RCC 7860 (cell line): ENCODE measurements around the gene LRRC2.
"Not testable (repeated sequence)": the region's sequence is repeated elsewhere in the genome, so short reads cannot be mapped to it uniquely, and the experiment has no call there.

Experiments used
- DNase-seq: peaks from one replicate; pipeline ENCODE4 v3.0.0-alpha.2; 2015; ENCODE audit warnings: low spot score
- FAIRE-seq: peaks from 2 replicates; lab custom pipeline; 2012; peaks lifted over from hg19 to GRCh38; lab: Jason Lieb, UNC

LRRC2 gene

DNA sequence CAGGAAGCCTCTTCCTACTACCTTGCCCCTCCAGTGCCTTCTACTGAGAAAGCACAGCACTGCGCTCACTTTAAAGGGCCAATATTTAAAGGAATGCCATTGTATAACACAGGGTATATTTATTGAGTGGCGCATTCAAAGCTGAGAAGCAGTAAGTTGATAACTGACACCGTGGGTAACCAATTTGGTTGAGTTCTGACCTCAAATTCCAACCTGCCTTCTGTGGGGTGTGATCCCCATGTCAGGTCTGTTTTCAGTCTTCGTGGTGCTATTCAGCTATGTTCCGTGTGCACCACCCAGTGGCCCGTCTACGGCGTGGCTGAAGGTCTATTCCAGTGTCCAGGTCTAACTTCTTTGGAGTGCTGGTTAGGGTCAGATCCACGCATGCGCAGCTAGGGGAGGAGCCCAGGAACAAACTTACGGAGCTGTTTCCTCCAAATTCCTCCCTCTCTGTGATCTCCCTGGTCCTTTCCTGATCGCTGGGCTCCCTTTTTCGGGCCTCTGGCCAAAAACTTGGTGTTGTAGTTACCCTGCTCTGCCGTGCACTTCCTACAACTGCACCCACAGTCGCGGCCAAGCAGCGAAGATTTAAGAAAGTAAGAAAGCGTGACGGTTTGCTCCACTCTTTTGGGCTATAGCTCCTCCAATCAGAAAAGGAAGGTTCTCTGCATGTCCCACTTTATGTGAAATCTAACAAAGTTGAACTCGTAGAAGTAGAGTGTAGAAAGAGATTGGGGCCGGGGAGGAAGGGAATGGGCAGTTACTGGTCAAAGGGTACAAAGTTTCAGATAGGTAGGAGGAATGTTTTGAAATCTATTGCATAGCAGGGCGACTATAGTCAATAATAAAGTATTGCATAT lies 7.7 kb downstream of the LRRC2 start:
- DNase-seq = peak; percentile 67
- FAIRE-seq = no peak

DNA sequence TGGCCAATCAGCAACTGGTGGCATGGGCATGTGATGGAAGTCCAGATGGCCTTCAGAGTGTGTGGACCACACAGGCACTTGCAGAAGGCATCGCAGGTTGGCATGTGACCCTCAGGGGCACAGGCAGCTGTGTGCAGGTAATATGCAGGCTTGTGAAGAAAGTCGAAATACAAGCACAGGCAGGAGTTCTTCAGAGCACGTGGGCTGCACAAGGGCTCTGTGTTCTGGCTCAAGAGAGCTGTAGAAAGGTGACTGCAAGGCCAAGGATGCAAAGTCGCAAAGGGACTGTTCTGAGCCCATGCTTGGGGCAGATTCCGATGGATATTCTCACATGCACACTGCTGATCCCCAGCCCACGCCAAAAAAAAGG lies 8.3 kb downstream of the LRRC2 start:
- no peak for FAIRE-seq
- no peak for DNase-seq

DNA sequence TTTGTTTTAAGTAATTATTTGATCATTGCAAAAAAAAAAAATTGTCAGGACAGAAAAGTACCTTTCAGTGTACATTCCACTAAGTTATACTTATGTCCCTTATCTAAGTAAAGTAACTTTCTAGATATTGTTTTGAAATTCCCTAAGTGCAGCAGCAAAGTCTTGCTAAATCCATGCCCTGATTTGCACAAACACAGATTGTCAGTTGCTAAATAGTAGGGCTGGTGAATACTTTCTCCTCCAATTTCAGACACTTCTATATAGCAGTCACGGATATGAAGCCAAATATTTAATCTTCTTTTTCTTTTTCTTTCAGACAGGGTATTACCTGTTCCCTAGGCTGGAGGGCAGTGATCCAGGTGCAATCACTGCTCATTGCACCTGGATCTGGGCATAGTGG lies 12.9 kb downstream of the LRRC2 start:
- no peak for DNase-seq
- no peak for FAIRE-seq

DNA sequence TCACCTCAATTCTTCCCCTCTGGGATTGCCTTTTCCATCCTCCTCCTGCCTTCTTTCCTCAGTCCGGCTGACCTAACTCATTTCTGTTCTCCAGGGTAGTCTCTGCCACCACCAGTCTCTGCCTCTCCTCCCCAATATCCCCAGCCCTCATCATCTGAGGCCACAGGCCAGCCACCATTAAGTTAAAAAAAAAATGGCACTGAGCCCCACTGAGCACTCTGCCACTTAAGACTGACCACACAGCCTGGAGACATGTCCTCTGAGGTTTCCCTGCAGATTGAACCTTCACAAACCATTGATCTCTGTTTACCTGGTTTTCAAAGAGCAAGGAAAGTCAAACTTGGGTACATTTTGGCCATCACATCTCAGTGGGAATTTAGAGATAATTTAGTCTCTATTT lies 13.6 kb downstream of the LRRC2 start:
- DNase-seq = no peak
- no peak for FAIRE-seq

DNA sequence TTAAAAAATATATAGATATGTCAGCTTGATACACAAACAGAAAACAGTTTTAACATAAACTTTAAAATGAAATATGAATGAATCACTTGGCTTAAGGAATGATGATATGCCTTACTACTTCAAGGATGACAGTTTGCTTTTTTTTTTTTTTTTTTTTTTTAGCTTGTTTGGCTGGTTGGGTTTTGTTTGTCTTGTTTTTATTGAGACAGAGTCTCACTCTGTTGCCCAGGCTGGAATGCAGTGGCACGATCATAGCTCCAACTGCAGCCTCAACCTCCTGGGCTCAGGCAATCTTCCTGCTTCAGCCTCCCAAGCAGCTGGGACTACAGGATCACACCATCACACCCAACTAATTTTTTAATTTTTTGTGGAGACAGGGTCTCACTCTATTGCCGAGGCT lies 14.5 kb downstream of the LRRC2 start:
- no peak for FAIRE-seq
- no peak for DNase-seq

DNA sequence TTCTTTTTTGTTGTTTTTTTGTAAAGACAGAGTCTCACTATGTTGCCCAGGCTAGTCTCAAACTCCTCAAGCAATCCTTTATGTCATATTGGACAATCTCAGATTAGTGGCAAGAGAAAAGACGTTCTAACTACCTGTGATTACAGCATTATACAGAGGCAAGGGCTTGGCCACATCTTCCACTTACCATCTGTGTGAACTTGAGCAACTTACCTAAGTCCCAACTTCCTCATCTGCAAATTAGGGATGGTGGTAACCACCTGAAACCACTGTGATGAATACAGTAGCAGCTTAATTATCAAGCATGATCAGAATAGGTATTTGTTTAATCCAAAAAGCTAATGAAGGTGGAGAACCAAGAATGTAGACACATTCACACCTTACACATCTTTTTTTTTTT lies 16.1 kb downstream of the LRRC2 start:
- no peak for FAIRE-seq
- DNase-seq = no peak

DNA sequence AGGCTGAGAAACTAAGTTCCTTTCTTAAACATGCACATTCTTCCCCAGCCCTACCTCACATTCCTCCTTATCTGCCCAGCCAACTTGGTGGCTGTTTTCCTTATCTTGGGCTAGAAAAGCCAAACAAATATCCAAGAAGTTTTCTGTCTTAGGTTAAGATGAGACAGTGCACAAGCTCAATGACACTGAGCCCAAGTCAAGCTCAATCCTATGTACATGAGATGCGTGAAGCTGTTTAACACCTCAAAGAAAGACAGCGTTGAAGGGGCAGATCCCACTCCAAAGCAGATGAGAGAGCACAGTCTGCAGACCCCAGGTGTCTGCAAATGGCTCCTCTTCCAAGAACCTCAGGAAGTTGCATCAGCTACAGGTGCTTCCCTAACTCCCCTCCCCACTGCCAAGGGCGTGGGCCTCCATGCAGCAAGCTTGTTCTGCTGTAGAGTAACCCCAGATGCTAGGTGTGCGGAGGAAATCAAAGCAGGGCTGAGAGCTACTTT lies 16.6 kb downstream of the LRRC2 start:
- no peak for FAIRE-seq

DNA sequence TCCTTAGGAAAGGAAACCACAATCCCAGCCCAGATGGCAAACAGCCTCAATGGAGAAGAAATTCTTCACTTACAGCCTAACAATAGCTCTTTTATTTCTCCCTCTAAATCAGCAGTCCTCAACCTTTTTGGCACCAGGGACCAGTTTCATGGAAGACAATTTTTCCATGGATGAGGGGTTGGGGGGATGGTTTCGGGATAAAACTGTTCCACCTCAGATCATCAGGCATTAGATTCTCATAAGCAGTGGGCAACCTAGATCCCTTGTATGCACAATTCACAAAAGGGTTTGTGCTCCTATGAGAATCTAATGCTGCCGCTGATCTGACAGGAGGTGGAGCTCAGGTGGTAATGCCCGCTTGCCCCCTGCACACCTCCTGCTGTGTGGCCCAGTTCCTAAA lies 17.5 kb downstream of the LRRC2 start:
- not testable (repeated sequence) for FAIRE-seq, DNase-seq

More for the DNA sequence above, 16.6 kb downstream of the LRRC2 start:
- DNase-seq = no peak

DNA sequence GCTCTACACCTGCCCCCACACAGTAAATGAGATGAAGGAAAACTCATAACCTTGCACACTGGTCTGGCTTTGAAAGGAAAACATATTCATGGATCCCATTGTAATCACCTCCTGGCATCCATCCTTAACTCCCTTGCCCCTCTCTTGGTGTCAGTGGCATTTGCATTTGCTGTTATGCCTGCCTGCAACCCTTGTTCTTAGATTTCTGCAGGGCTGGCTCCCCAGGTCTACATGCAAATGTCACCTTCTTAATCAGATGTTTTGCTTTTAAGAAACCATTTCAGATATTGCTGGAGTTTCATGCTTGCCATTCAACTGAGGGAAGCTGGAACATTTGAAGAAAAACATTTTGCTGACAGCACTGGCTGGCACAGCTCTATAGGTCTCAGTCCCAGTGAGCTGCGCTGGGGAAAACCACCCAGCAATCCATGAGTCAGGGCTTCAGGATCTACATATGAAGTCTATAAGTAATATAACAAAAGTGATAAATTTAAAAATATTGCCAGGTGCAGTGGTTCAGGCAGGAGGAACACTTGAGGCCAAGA lies 19.1 kb downstream of the LRRC2 start:
- DNase-seq (no peak), FAIRE-seq (no peak)

DNA sequence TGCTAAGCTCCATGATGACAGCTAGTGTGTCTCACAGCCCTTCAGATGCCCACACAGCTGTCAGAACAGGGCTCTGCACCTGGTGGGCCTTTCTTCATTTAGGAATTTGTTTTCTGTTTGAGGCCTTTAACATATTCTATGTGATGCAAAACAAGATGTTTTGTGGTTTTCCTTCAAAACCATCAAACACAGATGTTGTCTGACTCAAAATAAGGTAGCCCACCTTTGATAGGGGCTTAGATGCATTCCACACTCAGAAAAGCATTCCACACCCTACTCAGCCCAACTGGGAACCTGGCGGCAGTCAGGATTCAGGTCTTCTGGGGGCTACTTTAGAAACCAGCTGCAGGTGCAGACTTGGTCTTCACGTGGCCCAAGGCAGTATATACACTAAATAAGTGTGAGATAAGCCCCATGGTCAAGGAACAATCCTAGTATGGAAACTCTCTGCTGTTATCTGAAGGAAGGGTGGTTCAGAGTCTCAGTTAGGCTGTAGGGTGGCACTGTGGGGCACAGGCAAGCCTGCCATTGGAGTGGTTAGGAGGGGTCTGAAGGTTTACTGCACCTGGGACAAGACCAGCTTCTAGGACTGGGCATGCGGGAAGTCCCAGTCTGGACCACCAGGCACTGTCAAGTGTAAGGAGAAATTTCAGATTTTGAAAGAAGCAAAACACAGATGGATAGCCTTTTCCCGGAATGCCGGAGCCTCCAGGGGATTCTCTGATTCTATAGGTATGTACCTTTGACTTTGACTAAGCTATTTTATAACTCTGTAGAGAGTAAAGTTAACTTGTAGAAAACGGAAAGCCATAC lies 20.1 kb downstream of the LRRC2 start:
- no peak for FAIRE-seq
- no peak for DNase-seq

DNA sequence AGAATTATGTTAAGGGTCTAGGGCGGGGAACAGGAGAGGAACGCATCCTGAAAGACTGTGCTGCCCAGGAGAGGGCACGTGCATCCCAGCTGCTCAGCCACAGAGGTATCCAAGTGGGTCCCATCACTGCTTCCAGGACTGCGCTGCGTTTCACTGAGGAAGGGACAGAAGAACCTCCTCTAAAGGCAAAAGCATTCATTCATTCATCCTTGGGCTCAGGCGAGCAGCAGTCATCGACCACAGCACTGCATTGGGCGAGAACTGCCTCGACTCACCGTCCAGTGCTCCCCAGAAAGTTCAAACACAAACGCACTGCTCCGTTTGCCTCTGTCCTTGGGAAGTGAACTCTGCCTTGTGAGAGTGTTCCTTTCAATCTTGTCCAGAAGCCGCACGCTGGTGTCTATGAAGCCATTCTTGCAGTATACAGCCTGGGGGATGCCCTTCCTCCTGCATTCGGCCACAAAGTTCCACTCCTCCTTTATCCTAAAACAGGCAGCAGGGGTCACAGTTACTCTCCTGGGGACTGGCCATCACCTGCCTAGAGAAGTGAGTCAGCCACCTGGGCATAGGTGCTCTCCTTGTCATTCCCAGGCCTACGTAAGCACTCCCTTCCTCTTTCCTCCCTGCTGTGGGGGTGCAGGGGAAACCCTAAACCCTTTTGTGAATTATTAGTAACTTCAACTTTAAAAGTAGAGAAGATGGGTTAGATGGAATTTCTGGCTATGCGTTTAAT lies 21.2 kb downstream of the LRRC2 start:
- DNase-seq (no peak), FAIRE-seq (no peak)

DNA sequence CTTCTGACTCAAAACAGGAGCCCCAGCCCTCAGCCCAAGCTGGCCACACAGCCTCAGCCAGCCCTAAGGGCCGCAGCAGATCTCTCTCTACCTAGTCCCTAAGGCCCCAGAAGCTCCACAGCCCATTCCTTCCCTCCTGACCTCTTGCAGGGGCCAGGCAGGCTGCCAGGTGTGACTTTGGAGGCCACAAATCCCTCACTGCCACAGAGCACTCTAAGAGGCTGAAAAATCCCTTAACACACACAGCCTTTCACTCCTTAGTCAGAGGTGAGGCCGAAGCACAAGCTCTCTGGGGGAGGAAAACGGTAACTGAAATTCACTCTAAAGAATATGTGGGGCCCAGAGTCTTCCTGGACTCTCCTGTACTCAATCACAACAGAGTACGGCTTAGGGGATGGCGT lies 23.3 kb downstream of the LRRC2 start:
- FAIRE-seq (no peak), DNase-seq (no peak)

DNA sequence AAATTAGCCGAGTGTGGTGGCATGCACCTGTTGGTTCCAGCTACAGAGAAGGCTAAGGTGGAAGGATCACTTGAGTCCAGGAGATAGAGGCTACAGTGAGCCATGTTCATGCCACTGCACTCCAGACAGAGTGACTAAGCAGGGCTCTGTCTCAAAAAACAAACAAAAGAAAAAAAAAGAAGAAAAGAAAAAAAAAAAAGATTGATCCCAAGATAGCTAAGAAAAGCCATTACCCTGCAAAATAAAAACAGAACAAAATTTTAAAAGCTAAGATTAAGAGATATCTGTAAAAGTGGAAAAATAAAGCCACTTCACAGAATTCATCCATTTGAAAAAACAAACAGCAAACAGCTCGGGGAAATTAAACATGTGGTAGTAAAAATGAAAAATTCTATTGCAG lies 23.8 kb downstream of the LRRC2 start:
- no peak for DNase-seq
- no peak for FAIRE-seq

DNA sequence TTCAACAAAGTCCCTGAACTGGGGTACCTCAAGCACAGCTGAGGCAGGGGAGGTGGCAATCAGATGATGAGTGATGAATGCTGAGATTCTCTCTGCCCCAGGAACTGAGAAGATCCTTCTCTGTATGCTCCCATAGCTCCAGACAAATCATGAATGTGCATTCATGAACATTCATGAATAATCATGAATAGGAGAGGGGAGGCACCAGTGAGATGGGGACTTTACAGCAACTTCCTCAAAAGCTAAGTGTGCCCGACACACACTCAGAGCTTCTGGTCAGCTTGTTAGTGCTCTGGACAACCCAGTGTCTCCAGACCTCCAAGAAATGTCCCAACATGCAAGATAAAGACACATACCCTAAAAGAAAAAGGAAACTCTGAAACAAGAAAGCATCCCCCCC lies 24.3 kb downstream of the LRRC2 start:
- FAIRE-seq (no peak), DNase-seq (no peak)

DNA sequence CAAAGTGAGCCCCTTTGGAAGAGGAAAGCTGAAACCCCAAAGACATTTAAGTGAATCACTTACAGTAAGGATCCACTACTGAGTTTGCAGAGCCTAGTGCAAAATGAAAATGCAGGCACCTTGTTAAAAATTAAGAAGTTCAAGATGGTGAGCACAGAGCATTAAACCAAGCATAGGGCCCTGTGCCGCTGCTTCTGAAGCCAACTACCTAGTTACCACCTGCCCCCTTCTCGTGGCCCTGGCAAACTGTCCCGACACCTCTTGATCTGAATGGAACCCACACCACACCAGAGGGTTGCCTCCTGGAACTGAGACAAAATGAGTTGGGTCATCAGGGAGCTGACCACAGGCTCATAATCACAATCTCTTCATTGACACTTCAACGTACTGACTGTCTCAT lies 25.6 kb downstream of the LRRC2 start:
- FAIRE-seq (no peak), DNase-seq (no peak)

DNA sequence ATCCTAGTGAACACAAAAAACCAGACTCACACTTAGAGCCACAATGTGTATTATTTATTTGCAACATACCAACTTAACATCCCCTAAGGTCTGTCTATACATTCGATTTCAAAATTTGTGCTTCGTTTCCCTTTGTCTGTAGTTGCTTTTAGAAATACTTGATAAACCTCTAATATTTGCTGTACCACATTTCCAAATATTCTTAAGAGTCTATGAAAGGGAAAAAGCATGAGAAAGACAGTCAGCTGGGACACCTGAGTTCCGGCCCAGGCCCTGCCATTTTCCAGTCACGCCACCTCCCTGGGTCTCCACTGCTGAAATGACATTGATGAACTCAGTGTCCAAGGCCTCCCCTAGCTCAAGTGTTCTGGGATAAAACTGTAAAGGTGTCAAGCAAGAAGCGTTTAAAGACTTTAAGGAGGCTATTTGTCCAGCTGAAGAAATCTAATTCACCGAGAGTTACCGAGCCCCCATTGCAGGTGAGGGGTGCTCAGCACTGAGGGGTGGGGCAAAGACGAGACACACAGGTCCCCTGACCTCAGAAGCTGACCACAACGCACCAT lies 26.6 kb downstream of the LRRC2 start:
- no peak for DNase-seq
- no peak for FAIRE-seq

DNA sequence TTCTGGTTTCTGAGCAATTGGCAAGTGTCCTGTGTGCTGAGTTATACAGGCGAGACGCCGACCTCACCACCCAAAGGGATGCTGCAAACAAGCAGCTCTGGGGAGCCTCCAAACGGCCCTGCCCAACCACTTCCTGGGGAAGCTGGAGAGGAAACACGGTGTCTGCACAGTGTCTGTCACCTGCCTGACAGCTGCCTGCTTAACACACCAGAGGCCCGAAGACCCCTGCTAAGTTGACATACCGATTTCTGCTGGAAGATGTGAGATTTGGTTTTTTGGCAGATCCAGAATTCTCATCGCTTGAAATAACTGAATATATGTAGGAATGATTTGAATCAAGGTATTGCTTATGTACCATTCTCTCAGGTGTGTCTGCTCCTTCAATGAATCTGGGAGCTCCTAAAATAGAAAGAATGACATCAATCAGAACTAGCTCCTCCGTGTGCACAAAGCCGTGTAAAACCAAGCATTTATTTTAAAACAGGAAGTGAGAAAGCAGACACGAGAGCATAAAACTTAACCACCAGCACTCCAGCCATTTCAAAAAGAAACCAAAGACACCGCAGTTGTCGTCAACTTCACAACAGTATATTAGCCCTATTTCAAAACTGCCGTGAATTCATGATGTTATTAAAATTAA lies 27.2 kb downstream of the LRRC2 start:
- DNase-seq (peak; percentile 26), FAIRE-seq (no peak)

DNA sequence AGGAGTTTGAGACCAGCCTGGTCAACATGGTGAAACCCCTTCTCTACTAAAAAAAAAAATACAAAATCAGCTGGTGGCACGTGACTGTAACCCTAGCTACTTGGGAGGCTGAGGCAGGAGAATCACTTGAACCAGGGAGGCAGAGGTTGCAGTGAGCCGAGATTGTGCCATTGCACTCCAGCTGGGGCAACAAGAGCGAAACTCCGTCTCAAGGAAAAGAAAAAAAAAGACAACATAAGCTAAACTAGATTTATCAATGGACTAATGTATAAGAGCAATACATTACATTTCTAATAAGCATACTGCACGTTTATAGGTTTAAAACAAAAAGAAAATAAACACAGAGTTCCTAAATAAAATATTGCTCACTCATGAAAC lies 27.7 kb downstream of the LRRC2 start:
- DNase-seq, FAIRE-seq: not testable (repeated sequence)

DNA sequence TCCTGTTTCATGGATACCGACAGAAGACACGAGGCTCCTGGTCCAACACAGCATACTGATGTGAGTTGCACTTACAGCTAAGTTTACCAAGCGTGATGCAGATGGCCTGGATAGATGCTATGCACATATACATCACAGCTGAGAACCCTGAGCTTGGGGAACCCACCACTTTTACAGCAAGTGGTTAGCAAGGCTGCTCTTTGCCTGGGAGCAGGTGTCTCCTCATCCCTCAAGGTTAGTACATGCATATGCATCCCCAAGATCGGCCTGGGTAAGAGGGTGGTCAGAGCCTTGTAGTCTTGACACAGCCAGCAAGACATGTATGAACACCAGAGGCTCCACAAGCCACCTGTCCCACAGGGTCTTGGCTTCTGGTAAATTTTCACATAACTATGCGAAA lies 28.3 kb downstream of the LRRC2 start:
- DNase-seq = no peak
- no peak for FAIRE-seq

DNA sequence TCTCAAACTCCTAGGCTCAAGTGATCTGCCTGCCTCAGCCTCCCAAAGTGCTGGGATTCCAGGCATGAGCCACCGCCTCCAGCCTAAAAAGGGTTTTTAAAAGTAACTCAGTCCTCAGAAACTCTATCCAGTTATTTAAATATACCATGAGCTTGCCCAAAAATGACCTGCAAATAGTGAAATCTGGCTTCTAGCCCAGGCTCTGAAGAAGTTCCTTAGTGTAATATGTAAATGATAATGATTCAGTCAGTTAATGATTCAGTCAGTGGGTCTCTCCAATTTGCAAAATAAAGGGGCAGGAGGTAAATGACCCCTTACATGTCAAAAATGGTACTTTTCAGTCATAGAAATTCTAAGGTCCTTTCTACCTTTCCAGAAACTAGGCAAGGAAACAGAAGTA lies 28.8 kb downstream of the LRRC2 start:
- DNase-seq = no peak
- FAIRE-seq = no peak
